Rectal smooth muscle tissue (tissue), 1 donor: ENCODE measurements around the gene IFNL1.
A peak's percentile ranks its signal among the peaks of the same experiment; 100 is the strongest.

Source experiments
- H3K27ac ChIP-seq: one replicate; pipeline ENCODE4 v1.7.0; 2013; ENCODE audit warnings: low read depth, low read length, inconsistent platforms
- H3K27me3 ChIP-seq: one replicate; pipeline ENCODE4 v1.7.0; 2013; ENCODE audit warnings: low read length; ENCODE audit not compliant: control insufficient read depth, insufficient read depth
- H3K36me3 ChIP-seq: one replicate; pipeline ENCODE4 v1.7.0; 2013; ENCODE audit warnings: low read length; ENCODE audit not compliant: control insufficient read depth, insufficient read depth
- H3K4me1 ChIP-seq: one replicate; pipeline ENCODE4 v1.7.0; 2013; ENCODE audit warnings: low read length; ENCODE audit not compliant: control insufficient read depth, insufficient read depth
- H3K4me3 ChIP-seq: one replicate; pipeline ENCODE4 v1.7.0; 2013; ENCODE audit warnings: low read length
- H3K9ac ChIP-seq: one replicate; pipeline ENCODE4 v1.7.0; 2013; ENCODE audit warnings: low read length

Gene IFNL1

GRCh38 chr19:39296055-39296645 is at the start of gene IFNL1:
TSS of gene IFNL1 (plus strand) at chr19:39296407. CDS start at chr19:39296422, 15 bp downstream.
- no peaks in the 10 kb centered on the region for H3K36me3 ChIP-seq
- H3K27ac ChIP-seq = no peak within 1 kb of the TSS
- H3K4me3 ChIP-seq = no peak within 1 kb of the TSS
- no peaks in the 10 kb centered on the region for H3K4me1 ChIP-seq
- no peaks in the 10 kb centered on the region for H3K27me3 ChIP-seq
- no peak within 1 kb of the TSS for H3K9ac ChIP-seq

DNA sequence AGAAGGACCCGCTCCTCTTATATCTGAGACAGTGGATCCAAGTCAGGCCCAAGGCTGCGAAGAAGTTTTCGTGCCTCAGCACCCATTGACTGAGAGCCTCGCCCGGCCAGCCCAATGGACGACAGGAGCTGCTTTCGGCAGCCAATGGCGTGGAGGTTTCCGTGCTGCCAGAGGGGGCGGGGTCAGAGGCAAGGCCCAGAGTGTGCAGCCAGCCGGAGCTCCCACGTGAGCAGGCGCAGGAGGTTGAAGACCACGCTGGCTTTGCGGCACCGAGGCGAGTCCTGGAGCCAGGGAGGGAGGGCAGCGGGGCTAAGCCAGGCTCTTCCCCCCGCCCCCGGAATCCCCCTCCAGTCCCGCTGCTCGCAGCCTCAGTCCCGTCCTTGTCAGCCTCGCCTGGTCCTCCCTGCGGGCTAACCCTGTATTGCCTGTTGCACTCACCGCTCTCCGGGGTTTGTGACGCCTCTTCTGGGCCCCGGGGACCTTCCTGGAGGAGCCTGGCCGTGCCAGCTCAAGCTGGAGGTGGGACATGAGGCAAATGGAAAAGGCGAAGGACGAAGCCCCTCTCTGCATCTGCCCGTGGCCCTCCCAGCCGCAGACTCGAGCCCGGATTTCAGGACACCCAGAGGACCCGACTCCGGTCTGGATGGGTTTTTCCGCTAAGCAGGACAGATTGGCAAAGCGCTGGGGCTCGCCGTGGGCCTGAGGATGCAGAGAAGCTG is 49.1 kb upstream of the IFNL1 start:
- Histone ChIP-seq H3K27ac (no peak overlapping the region), H3K9ac (no peak overlapping the region), H3K27me3 (peaks cover 13% of the 10 kb centered on the region), H3K4me3 (peak overlapping the region; percentile 27), H3K36me3 (no peaks in the 10 kb centered on the region), H3K4me1 (no peaks in the 10 kb centered on the region)

DNA sequence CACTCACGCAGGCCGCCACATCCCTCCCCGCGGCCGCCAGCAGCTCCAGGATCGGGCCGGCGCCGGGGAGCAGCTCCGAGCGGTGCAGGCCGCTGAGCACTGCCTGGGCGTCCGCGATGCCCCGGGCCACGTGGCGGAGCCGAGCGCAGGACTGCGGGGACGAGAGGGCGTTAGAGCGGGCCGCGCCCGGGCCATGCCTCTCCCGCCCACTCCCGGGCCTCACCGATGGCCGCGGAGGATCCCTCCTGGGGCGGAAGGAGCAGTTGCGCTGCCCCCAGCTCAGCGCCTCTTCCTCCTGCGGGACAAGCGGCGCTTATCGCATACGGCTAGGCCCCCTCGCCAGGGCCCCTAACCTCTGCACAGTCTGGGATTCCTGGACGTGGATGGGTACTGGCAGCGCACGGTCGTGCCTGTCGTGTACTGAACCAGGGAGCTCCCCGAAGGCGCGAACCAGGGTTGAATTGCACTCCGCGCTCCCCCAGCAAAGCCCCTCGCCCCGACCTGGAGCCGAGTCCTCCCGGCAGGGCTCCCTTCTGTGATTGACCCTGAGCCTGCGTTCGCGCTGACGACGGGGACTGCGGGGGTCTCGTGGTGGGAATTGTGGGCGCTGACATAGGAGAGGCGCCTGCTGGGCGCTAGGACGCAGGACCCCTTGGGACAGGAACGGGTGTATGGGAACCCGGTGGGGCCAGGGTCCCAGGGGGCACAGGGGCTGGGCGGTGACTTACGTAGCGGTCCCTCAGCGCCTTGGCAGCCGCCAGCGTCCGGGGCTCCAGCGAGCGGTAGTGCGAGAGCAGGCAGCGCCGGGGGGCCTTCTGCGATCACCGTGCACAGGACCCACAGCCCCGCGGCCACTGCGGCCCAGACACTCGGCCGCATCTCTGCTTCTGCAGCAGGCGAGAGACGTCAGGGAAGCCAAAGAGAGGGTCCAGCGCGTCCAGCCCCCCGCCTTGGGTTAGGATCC is 48.2 kb upstream of the IFNL1 start:
- Histone ChIP-seq H3K4me3 (peak overlapping the region; percentile 27), H3K9ac (no peak overlapping the region), H3K27ac (no peak overlapping the region), H3K4me1 (no peaks in the 10 kb centered on the region), H3K36me3 (no peaks in the 10 kb centered on the region), H3K27me3 (peaks cover 13% of the 10 kb centered on the region)

- H3K4me1 ChIP-seq = no peaks in the 10 kb centered on the region
- no peaks in the 10 kb centered on the region for H3K36me3 ChIP-seq
- H3K27ac ChIP-seq = no peak within 1 kb of the TSS
- H3K9ac ChIP-seq = no peak within 1 kb of the TSS
- H3K4me3 ChIP-seq = peak within 1 kb of the TSS; percentile 27
- H3K27me3 ChIP-seq = peaks cover 13% of the 10 kb centered on the region
Measured at GRCh38 chr19:39248806-39249205, 47.4 kb upstream of the IFNL1 start, which contains the start of gene IFNL4. TSS of gene IFNL4 (minus strand) at chr19:39248856.

- no peak overlapping the region for H3K9ac ChIP-seq
- no peak overlapping the region for H3K4me3 ChIP-seq
- peaks cover 13% of the 10 kb centered on the region for H3K27me3 ChIP-seq
- no peaks in the 10 kb centered on the region for H3K36me3 ChIP-seq
- H3K4me1 ChIP-seq = no peaks in the 10 kb centered on the region
- H3K27ac ChIP-seq = no peak overlapping the region
Measured at GRCh38 chr19:39251081-39251480, 45.1 kb upstream of the IFNL1 start.

DNA sequence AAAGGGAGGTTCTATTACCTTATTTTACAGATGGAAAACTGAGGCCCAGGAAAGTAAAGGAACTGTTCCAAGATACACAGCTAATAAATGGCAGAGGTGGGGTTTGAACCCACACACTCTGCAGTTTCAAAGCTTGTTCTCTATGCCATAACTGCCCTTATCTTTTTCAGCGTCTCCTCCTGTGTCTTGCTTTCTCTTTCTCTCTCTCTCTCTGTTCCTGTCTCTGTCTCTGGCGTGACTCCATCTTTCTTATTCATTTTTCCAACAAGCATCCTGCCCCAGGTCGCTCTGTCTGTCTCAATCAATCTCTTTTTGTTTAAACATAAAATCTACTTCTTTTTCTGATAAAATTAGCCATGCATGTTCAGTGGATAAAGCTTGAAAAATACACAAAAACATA is 44.4 kb upstream of the IFNL1 start:
- no peaks in the 10 kb centered on the region for H3K36me3 ChIP-seq
- H3K4me1 ChIP-seq = no peaks in the 10 kb centered on the region
- H3K27ac ChIP-seq = no peak overlapping the region
- H3K27me3 ChIP-seq = peaks cover 13% of the 10 kb centered on the region
- no peak overlapping the region for H3K9ac ChIP-seq
- H3K4me3 ChIP-seq = no peak overlapping the region

GRCh38 chr19:39252458-39252857 is 43.7 kb upstream of the IFNL1 start:
- Histone ChIP-seq H3K4me1 (no peaks in the 10 kb centered on the region), H3K4me3 (no peak overlapping the region), H3K27me3 (peaks cover 10% of the 10 kb centered on the region), H3K36me3 (no peaks in the 10 kb centered on the region), H3K9ac (no peak overlapping the region), H3K27ac (no peak overlapping the region)

- Histone ChIP-seq H3K4me1 (no peaks in the 10 kb centered on the region), H3K9ac (no peak overlapping the region), H3K27me3 (peaks cover 5% of the 10 kb centered on the region), H3K27ac (no peak overlapping the region), H3K4me3 (no peak overlapping the region), H3K36me3 (no peaks in the 10 kb centered on the region)
Measured at GRCh38 chr19:39253374-39254149, 42.6 kb upstream of the IFNL1 start.

DNA sequence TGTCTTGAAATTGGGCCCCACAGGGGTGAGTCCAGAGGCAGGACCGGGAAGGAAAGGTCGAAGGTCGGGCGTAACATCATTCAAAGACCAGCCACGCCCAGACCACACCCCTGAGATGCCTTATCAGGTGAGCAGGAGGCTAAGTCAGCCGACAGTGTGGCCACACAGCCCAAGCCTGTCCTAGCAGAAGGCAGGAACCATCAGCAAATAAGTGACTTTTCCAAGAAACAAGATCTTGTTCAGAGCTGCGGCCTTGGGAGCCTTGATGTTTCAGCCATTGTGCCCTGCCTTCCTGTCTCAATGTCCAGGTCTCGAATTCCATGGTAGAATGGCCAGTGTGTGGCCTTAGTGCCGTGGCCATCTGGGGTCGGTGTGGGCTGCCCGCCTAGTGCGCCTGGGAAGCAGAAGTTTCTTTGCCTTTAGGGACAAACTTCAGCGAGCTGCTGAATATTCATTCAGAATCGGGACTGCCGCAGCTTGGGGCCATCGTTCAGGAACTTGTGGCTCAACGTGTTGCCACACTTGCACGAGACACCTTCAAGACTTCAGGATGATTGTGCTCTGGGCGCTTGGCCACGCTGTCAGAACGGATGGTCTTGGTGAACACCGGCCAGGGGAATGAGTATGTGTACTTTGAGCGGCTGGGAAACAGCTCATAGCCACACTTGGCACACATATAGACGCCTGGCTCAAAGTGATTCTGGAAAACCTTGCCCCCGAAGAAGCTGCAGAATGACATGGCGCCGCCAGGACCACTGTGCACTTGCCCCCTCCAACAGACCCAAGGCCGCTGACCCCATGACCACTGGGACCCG is 41.5 kb upstream of the IFNL1 start:
- H3K4me3 ChIP-seq = no peak overlapping the region
- H3K27me3 ChIP-seq = no peaks in the 10 kb centered on the region
- H3K36me3 ChIP-seq = no peaks in the 10 kb centered on the region
- H3K9ac ChIP-seq = no peak overlapping the region
- no peak overlapping the region for H3K27ac ChIP-seq
- H3K4me1 ChIP-seq = no peaks in the 10 kb centered on the region

GRCh38 chr19:39257227-39257626 is 39.0 kb upstream of the IFNL1 start:
- Histone ChIP-seq H3K9ac (no peak overlapping the region), H3K4me3 (no peak overlapping the region), H3K36me3 (no peaks in the 10 kb centered on the region), H3K27me3 (no peaks in the 10 kb centered on the region), H3K4me1 (no peaks in the 10 kb centered on the region), H3K27ac (no peak overlapping the region)

DNA sequence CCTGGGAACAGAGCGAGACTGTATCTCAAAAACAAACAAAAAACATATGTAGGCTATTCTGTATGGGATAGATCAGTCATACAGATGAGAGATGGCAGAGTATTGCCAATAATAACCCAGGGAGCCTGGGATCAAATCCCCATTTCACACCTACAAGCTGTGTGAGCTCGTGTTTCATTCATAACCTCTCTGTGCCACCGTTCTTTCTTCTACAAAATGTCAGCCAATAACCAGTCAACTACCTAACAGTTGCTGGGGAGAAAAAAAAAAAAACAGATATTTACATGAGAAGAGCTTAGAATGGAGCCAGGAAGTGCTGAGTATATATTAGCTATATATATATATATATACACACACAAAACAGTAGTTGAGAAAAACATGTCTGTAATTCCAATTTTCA is 34.5 kb upstream of the IFNL1 start:
- Histone ChIP-seq H3K4me3 (no peak overlapping the region), H3K4me1 (no peaks in the 10 kb centered on the region), H3K27me3 (peaks cover 18% of the 10 kb centered on the region), H3K36me3 (no peaks in the 10 kb centered on the region), H3K9ac (no peak overlapping the region), H3K27ac (no peak overlapping the region)
